Posterior cingulate gyrus (tissue), 11 donors: ENCODE data around the gene BAIAP2L2.
"Not testable (repeated sequence)": the region's sequence is repeated elsewhere in the genome, so short reads cannot be mapped to it uniquely, and the experiment has no call there.

Experiments
- DNase-seq, 10 donors: peaks; one replicate each; pipeline versions ENCODE4 v3.0.0 to v3.0.0-alpha.2; 2020 to 2021; ENCODE audit warnings: mixed read lengths in 3 of 10
- intact Hi-C: fragments of 100-400 bp; cut with DNase I; formaldehyde crosslinking; loops from one replicate; pipeline ENCODE4 v1.15.1; 2023

Gene BAIAP2L2, protein sequence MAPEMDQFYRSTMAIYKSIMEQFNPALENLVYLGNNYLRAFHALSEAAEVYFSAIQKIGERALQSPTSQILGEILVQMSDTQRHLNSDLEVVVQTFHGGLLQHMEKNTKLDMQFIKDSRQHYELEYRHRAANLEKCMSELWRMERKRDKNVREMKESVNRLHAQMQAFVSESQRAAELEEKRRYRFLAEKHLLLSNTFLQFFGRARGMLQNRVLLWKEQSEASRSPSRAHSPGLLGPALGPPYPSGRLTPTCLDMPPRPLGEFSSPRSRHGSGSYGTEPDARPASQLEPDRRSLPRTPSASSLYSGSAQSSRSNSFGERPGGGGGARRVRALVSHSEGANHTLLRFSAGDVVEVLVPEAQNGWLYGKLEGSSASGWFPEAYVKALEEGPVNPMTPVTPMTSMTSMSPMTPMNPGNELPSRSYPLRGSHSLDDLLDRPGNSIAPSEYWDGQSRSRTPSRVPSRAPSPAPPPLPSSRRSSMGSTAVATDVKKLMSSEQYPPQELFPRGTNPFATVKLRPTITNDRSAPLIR

DNA sequence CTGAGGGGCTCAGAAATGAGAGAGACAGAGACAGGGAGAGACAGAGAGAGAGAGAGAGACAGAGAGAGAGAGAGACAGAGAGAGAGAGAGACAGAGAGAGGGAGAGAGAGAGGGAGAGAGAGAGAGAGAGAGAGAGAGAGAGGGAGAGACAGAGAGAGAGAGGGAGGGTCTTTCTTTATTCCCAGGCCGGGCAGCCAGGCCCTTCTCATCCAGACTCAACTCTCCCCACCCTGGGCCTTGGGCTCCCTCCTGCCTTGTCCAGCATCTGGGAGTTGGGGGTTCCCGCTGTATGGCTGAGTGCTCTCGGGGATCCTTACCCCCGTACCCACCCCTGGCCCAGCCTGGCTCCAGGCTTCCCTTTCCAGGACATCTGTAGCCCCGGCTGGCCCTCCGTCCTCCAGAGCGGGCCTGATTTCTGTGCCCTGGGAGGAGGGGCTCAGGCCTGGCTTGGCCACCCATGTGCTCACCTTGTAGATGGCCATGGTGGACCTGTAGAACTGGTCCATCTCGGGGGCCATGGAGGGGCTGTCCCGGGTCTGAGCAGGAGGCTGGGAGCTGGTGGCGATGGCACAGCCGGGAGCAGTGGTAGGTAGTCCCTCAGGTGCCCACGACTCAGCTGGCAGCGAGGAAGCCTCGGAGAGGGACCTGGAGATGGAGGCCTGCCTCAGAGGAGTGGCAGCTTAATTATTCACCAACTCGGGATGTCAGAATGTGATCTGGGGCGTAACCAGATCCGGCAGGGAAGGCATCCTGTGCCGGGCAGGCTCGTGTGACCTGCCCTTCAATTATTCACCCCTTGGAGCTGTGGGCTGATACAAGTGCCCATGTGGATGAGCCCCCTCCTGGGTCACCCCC lies at the start of gene BAIAP2L2:
TSS of gene BAIAP2L2 (minus strand) at position 677 of the 855 bp plus-strand sequence. CDS start at position 518, 159 bp downstream.
- DNase-seq, result peak in 2 of 10 donors; percentile 47 to 70
- intact Hi-C loops, result no loop called here

DNA sequence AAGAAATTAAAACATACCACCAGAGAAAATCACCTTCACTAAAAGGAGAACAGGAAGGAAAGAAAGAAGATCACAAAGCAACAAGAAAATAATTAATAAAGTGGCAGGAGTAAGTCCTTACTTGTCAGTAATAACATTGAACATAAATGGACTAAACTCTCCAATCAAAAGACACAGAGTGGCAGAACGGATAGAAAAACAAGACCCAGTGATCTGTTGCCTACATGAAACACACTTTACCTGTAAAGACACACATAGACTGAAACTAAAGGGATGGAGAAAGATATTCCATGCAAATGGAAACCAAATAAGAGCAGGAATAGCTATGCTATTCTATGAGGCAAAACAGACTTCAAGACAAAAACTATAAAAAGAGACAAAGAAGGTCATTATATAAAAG lies 45.2 kb upstream of the BAIAP2L2 start:
- intact Hi-C loops, result no loop called here

DNA sequence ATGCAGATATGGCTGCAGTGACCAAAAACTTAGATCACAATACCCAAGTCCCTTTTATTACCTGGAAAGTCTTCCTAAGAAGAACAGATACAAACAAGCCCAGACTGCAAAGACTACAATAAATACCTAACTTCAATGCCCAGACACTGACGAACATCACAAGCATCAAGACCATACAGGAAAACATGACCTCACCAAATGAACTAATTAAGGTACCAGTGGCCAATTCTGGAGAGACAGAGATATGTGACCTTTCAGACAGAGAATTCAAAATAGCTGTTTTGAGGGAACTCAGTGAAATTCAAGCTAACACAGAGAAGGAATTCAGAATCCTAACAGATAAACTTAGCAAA lies 44.1 kb upstream of the BAIAP2L2 start:
- intact Hi-C loops, DNase-seq: not testable (repeated sequence)

More for the DNA sequence above, 45.2 kb upstream of the BAIAP2L2 start:
- no peak for DNase-seq

DNA sequence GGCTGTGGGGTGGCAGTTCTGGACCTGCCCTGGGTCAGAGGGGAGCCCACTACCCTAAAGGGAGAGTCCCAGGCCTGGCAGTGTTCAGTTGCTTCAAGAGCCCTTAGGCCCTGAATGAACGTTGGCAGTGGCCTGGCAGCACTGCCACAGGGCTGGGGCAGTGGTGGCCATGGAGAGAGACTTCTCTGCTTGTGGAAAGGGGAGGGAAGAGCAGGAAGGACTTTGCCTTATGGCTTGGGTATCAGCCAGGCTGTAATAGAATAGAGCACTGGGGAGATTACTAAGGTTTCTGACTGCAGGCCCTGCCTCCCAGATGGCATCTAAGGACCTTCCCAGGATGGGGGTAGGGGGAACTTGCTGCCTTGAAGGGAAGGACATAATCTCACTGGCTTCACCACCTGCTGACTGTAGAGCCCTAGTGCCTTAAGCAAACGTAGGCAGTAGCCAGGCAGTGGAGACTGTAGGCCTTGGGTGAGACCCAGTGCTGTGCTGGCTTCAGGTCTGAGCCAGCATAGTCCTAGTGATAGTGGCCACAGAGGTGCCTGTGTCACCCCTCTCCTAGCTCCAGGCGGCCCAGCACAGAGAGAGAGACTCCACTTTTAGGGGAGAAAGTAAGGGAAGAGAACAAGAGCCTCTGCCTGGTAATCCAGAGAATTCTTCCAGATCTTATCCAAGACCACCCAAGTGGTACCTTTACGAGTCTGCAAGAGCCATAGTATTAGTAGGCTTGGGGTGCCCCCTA lies 43.5 kb upstream of the BAIAP2L2 start:
- DNase-seq, result peak in 4 of 10 donors; percentile 3 to 50 (median 33)
- intact Hi-C loops, result no loop called here

DNA sequence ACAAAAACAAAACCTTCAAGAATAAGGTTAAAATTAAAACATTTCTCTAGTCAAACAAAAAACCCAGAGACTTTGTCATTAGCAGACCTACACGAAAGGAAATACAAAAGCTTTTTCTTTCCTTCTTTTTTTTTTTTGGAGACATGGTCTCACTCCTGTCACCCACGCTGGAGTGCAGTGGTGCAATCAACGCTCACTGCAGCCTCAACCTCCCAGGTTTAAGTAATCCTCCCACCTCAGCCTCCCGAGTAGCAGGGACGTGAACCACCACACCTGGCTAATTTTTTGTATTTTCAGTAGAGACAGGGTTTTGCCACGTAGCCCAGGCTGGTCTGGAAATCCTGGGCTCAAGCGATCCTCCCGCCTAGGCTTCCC lies 40.6 kb upstream of the BAIAP2L2 start:
- intact Hi-C loops, result no loop called here
- DNase-seq, result peak in 1 of 10 donors; percentile 35

DNA sequence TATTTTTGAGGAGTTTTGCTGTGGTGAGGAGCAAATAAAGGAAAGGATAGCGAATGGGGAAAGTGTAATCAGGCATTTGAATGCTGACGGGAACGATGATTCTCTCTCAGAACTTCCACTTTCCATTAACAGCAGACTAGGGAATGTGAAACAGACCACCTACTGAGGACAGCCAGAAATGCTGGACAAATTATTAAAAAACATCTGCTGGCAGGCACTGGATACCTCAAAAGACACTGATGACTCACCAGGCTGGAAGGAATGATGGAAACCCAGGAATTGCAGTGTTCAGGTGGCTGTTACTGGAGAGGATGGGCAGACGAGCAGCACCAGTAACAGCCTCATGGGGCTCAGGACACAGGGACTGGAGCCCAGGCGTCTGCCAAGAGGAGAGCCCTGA lies 37.8 kb upstream of the BAIAP2L2 start:
- peak in 1 of 10 donors; percentile 21 for DNase-seq
- intact Hi-C loops, result no loop called here

DNA sequence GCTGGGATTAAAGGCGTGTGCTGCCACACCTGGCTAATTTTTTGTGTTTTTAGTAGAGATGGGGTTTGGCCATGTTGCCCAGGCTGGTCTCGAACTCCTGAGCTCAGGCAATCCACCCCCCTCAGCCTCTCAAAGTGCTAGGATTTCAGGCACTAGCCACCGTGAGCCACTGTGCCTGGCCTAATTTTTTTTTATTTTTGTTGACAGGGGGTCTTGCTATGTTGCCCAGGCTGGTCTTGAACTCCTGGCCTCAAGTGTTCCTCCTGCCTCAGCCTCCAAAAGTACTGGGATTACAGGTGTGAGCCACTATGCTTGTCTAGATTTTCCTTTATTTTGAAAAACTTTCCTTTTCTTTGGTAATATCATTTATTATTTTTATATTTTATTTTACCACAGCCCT lies 35.7 kb upstream of the BAIAP2L2 start:
- intact Hi-C loops, result not testable (repeated sequence)
- peak in 1 of 10 donors; percentile 31 for DNase-seq

DNA sequence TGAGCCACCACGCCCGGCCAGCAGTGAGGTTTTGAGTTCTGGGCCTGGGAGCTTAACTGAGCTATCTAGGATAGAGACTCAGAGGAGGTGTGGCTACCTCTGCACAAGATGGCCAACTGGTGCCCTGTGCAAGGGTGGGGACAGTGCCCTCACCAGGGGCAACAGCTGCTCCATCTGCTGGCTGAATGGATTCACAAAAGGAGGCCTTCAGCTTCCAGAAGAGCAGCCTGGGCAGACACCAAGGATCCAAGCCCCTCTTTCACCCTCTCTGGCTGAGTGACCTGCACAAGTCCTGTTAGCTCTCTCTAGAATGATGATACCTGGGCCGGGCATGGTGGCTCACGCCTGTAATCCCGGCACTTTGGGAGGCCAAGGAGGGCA lies 33.5 kb upstream of the BAIAP2L2 start:
- peak in 3 of 10 donors; percentile 18 to 61 (median 43) for DNase-seq
- intact Hi-C loops, result no loop called here

DNA sequence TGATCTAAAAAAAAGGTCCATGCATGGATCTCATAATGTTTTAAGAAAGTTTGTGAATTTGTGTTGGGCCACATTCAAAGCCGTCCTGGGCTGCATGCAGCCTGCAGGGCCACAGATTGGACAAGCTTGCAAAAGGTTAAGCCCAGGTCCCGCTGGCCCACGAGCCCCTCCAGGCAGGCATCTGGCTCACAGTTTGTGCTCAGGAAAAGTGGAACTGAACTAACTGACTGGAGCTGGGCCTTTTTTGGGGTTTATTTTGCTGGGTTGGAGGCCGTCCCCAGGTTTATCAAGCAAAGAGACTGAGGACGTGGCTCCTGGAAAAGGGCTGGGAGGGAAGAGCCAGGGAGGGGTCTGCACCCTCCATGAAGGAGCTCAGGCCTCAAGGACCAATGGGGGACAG lies 32.1 kb upstream of the BAIAP2L2 start:
- intact Hi-C loops, result no loop called here
- peak in 4 of 10 donors; percentile 5 to 72 (median 38) for DNase-seq

DNA sequence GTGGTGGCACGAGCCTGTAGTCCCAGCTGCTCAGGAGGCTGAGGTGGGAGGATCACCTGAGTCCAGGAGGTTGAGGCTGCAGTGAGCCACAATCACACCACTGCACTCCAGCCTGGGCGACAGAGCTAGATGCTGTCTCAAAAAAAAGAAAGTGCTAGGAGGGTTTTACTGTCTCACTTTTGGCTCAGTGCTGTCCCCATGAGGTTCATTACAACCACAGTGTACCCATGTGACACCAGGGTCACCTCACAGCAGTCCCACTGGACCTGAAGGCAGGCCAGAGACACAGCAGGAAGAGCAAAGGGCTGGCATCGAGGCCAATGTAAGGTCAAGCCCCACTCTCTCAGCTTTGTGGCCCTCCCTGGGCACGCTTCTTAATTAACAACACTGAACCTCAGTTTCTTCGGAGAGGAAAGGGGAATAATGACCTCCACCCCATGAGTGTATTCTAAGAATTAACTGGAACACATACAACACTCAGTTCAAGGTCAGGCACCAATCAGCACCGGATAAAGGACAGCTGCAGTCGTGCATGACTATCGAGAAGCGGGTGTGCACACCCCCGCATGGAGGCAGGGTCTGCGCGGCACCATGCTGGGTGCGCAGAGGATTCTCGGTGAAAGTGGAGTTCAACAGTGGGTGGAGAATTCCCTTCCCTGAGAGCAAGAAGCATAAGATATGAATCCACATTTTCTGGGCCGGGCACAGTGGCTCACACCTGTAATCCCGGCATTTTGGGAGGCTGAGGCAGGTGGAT lies 30.9 kb upstream of the BAIAP2L2 start:
- DNase-seq, result peak in 4 of 10 donors; percentile 5 to 51 (median 32)
- intact Hi-C loops, result no loop called here

DNA sequence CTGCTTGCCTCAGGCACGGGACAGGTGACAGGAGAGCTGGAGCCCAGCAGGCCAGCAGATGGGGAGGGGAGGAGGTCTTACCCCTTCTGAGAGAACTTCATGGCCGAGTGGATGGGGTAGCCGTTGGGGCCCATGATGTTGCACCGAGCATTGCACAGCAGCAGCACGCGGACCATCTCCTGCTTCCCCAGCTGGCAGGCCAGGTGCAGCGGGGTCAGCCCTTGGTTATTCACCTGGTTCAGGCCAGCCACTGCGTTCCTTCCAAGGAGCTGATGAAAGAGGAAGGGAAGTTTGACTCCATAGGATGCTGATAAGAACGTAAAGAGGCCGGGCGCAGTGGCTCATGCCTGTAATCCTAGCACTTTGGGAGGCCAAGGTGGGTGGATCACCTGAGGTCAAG lies 29.4 kb upstream of the BAIAP2L2 start:
- peak in 4 of 10 donors; percentile 23 to 67 (median 38) for DNase-seq
- intact Hi-C loops, result no loop called here

DNA sequence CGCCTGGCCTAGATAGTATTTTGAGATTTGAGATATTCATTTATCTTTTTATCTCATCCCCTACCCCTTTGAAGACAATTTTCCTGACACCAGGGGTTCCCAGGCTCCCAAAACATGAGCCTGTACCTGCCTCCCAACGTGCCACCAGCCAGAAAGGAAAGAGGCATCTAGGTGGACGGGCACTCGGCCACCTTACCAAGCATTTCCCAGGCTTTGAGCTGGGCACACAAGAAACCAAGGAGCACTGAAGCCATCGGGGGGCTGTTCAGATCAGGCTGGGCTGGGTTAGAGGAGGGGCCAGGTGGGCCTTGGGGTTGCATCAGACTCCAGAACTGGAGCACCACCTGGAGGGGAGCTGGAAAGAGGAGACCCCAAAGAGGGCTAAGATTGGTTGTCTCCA lies 28.5 kb upstream of the BAIAP2L2 start:
- DNase-seq, result peak in 3 of 10 donors; percentile 14 to 72 (median 25)
- intact Hi-C loops, result no loop called here

DNA sequence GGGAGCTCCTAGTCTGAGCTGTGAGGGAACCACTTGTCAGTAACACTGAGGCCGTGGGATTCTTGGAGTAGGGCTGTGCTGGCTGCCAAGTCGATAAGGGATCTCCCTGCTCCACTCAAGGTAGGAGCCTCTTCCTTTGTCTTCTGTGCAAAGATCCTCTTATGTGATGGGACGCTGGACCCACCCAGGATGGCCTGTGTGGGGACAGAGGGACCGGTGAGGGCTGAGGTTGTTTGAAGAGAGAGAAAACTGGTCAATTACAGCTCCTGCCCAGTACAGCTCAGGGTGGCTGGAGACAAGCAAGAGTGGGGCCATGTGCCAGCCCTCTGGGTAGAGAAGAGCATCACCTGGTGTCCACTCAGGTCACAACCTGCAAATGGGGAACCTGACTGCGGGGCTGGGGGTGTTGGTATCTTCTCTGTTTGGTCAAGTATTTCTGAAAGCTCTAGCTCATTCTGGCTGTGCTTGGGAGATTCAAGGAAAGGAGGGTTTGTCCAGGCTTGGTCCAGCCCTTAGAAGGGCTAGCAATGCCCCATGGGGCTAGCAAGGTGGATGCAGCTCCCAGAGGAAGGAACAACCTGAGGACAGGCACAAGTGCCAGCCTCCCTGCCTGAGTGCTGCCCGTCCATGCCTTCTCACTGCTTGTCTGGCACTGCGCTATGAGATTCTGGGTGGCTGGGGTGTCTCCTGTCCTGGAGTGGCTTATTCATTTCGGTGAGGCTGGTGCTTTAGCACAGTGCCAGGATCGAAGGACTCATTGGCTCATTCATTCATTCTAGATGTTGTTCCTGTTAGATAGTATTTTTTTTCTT lies 27.6 kb upstream of the BAIAP2L2 start:
- peak in 3 of 10 donors; percentile 5 to 68 (median 39) for DNase-seq
- intact Hi-C loops, result no loop called here

DNA sequence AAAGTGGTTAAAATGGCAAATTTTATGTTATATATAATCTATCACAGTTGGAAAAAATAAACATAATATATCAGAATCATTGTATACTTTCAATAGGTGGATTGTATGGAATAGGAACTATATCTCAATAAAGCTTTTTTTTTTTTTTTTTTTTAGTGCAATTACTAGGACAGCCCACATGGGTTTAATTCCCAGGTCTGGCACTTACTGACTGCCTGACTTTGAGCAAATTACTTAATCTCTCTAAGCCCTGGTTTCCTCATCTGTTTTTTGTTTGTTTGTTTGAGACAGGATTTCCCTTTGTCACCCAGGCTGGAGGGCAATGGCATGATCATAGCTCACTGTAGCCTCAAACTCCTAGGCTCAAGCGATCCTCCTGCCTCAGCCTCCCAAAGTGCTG lies 26.1 kb upstream of the BAIAP2L2 start:
- intact Hi-C loops, result no loop called here
- peak in 1 of 10 donors; percentile 4 for DNase-seq

DNA sequence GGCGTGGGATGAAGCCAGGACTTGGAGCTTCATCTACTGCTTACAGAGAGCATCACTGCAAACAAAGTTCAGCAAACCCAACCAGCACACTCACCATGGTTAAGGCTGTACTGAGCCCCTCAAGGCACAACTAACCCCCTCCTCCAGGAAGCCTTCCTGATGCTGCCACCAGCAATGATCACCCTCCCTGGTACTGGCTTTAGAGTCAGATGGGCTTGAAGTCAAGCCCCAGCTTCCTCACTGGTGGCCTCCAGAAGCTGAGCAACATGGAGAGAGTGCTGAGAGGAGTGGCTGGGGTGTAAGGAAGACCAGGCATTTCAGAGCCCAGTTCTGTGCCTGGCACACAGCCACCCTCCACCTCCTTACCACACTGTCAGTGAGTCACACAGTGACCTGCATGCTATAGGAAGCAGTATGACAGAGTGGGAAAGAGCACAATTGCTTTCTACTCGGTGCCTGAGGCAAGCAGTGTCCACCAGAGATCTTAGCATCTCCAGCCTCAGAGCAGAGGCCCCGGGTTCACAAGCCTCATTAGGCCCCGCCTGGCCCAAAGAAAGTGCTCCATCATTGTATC lies 24.7 kb upstream of the BAIAP2L2 start:
- intact Hi-C loops, result no loop called here
- peak in 7 of 10 donors; percentile 47 to 92 (median 61) for DNase-seq

DNA sequence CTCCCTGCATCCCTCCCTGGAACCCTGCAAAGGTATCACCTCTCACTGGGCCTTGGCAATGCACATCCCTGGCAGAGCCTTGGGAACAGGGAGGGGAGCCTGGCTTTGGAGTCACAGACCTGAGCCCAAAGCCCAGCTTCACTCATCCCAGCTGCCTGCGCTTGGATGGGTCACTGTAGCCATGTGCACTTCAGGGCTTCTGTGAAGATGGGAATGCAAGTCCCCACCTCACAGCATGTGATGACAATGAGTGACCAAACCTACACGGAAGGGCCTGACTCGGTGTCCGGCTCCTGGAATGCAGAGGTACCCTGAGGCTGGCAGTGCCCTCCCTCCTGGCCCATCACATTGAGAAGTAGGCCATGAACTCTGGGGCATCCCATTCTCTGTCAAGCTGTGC lies 22.8 kb upstream of the BAIAP2L2 start:
- intact Hi-C loops, result no loop called here
- DNase-seq, result peak in 3 of 10 donors; percentile 7 to 45 (median 17)

DNA sequence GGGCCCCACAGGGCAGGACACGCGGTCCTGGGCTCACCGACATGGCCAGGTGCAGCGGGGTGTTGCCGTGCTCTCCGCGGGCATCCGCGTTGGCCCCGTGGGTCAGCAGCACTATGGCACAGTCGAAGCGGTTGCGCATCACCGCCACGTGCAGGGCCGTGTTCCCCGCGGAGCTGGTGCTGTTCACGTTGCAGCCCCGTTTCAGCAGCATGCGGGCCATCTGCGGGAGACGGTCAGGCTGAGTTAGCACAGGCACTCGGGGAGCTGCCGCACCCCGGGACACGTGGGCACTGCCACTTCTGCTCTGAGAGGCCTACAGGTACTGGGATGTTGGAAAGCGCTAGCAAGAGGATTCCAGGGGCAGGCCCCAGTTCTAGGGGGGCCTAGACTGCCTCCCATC lies 22.3 kb upstream of the BAIAP2L2 start:
- DNase-seq, result peak in 3 of 10 donors; percentile 11 to 67 (median 61)
- intact Hi-C loops, result no loop called here

DNA sequence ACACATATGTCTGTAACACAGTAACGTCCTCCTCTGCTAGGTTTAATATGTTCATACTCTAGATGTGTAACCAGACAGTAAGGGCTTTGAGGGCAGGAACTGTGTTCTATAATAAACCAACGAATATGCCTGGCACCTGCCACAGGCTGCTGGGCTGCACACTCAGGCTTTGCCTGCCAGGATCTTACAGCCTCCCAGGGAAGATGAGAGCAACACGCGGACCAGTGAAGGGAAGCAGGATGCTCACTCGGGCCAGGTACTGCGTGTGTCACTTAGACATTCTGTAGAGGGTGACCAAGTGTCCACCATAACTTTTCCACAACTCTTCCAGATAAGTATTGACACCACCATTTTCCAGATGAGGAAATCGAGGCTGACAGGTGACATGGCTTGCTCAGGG lies 21.7 kb upstream of the BAIAP2L2 start:
- intact Hi-C loops, result no loop called here
- peak in 2 of 10 donors; percentile 11 to 22 for DNase-seq
